Colonic mucosa (tissue), 4 donors: ENCODE results near the gene PRPF19. TPM values are rescaled to one million over a fixed set of nuclear protein-coding genes. Genes with fewer than 3 reads are reported as not detected.

ENCODE experiments used
- DNase-seq: peaks from one replicate; pipeline ENCODE4 v3.0.0-alpha.2; 2020
- H3K27ac ChIP-seq: fragments of 200-600 bp; one replicate; pipeline ENCODE4 v1.8.0; 2021
- H3K27me3 ChIP-seq: fragments of 200-600 bp; one replicate; pipeline ENCODE4 v1.8.0; 2021
- H3K36me3 ChIP-seq: fragments of 200-600 bp; one replicate; pipeline ENCODE4 v1.8.0; 2021
- H3K4me1 ChIP-seq: fragments of 200-600 bp; one replicate; pipeline ENCODE4 v1.8.0; 2021; ENCODE audit warnings: mild to moderate bottlenecking
- H3K4me3 ChIP-seq: fragments of 200-600 bp; one replicate; pipeline ENCODE4 v1.8.0; 2021
- H3K9ac ChIP-seq, 2 donors: one replicate each; pipeline ENCODE4 v1.7.0; 2013; ENCODE audit warnings: control low read depth in 2 of 2, low read depth in 2 of 2, low read length in 2 of 2
- H3K9me3 ChIP-seq: fragments of 200-600 bp; one replicate; pipeline ENCODE4 v1.8.0; 2021
- CTCF ChIP-seq: fragments of 200-600 bp; IDR thresholded peaks from one replicate; pipeline ENCODE4 v1.8.0; 2022; ENCODE audit warnings: antibody characterized with exemption, mild to moderate bottlenecking
- intact Hi-C: fragments of 100-400 bp; cut with DNase I; formaldehyde crosslinking; loops from one replicate; pipeline ENCODE4 v1.14.1; 2022
- total RNA-seq, 2 donors: library from RNA; stranded (reverse); fragmentation: NEBNext Ultra II Directional in 1 of 2; extraction: Animal tissue kit (Norgen Biotek cat#: 25700) in 1 of 2; gene quantifications; one replicate each; pipeline ENCODE4 v1.2.1, GENCODE V29; 2021
- donor health status: healthy.
- donor health status: DM: no; HTN: no; CAD: no.
- donor health status: DM: no; HTN: no; CAD: no.

Gene PRPF19
- total RNA-seq, 2 donors from 2014 or later = 59.3 to 172 TPM

GRCh38 chr11:60922906-60923305, 16.5 kb upstream of the PRPF19 start:
- no peak overlapping the region for H3K27ac ChIP-seq
- no peaks in the 10 kb centered on the region for H3K9me3 ChIP-seq
- intact Hi-C loops = loop anchor here (5.0 kb wide), 1 partner anchor 199 kb away; no protein-coding TSS in a partner anchor
- peaks cover 22% of the 10 kb centered on the region for H3K36me3 ChIP-seq
- H3K9ac ChIP-seq = no peak overlapping the region
- H3K4me3 ChIP-seq = no peak overlapping the region
- no peak for TF ChIP-seq CTCF
- no peak for DNase-seq
- peaks cover 11% of the 10 kb centered on the region for H3K27me3 ChIP-seq
- H3K4me1 ChIP-seq = no peaks in the 10 kb centered on the region

- intact Hi-C loops = loop anchor here (5.0 kb wide), 1 partner anchor 200 kb away; no protein-coding TSS in a partner anchor
- DNase-seq = no peak
These were observed 15.5 kb upstream of the PRPF19 start for GRCh38 chr11:60921777-60922335.

GRCh38 chr11:60921259-60921658, 14.9 kb upstream of the PRPF19 start:
- TF ChIP-seq CTCF = no peak
- H3K36me3 ChIP-seq = peaks cover 22% of the 10 kb centered on the region
- no peak for DNase-seq
- H3K4me3 ChIP-seq = no peak overlapping the region
- no peak overlapping the region for H3K27ac ChIP-seq
- H3K27me3 ChIP-seq = peaks cover 11% of the 10 kb centered on the region
- no peaks in the 10 kb centered on the region for H3K4me1 ChIP-seq
- H3K9ac ChIP-seq = no peak overlapping the region
- intact Hi-C loops = loop anchor here (5.0 kb wide), 1 partner anchor 201 kb away; no protein-coding TSS in a partner anchor
- no peaks in the 10 kb centered on the region for H3K9me3 ChIP-seq

More at GRCh38 chr11:60921777-60922335, 15.5 kb upstream of the PRPF19 start:
- no peak overlapping the region for H3K9ac ChIP-seq
- peaks cover 22% of the 10 kb centered on the region for H3K36me3 ChIP-seq
- peaks cover 11% of the 10 kb centered on the region for H3K27me3 ChIP-seq
- no peak overlapping the region for H3K4me3 ChIP-seq
- no peak for TF ChIP-seq CTCF
- H3K27ac ChIP-seq = no peak overlapping the region
- no peaks in the 10 kb centered on the region for H3K4me1 ChIP-seq
- no peaks in the 10 kb centered on the region for H3K9me3 ChIP-seq

- peaks cover 4% of the 10 kb centered on the region for H3K4me1 ChIP-seq
- no peaks in the 10 kb centered on the region for H3K9me3 ChIP-seq
- H3K36me3 ChIP-seq = peaks cover 22% of the 10 kb centered on the region
- H3K9ac ChIP-seq = no peak overlapping the region
- no peak for DNase-seq
- no peak overlapping the region for H3K4me3 ChIP-seq
- no peak overlapping the region for H3K27ac ChIP-seq
- no peak for TF ChIP-seq CTCF
- H3K27me3 ChIP-seq = peaks cover 4% of the 10 kb centered on the region
- intact Hi-C loops = loop anchor here (5.0 kb wide), 1 partner anchor 202 kb away; no protein-coding TSS in a partner anchor
These were observed 13.6 kb upstream of the PRPF19 start for GRCh38 chr11:60919956-60920355.

GRCh38 chr11:60919320-60919719, 12.9 kb upstream of the PRPF19 start:
- Histone ChIP-seq H3K9me3 (no peaks in the 10 kb centered on the region), H3K27ac (no peak overlapping the region), H3K36me3 (peaks cover 22% of the 10 kb centered on the region), H3K27me3 (no peaks in the 10 kb centered on the region), H3K4me1 (peaks cover 4% of the 10 kb centered on the region), H3K9ac (no peak overlapping the region), H3K4me3 (no peak overlapping the region)
- intact Hi-C loops = no loop called here
- no peak for DNase-seq
- no peak for TF ChIP-seq CTCF
